Stimulated activated naive CD8-positive, alpha-beta T cell treated with anti-CD3 and anti-CD28 coated beads, Interleukin-15, amount 100 ng/mL, for 72 hours (primary cell): Measurements from ENCODE around the gene BCL2.

ENCODE experiments used
- ATAC-seq: fragments of 150-1000 bp; cut with Tn5 transposase; 2 replicates; pipeline ENCODE4 v1.10.0; 2021; ENCODE audit warnings: mild to moderate bottlenecking, moderate library complexity
- DNase-seq, 2 donors: peaks; one replicate each; pipeline ENCODE4 v3.0.0; 2021 to 2022
- H3K27ac Mint-ChIP-seq, 2 donors: one replicate each; pipeline ENCODE4 v1.8.0; 2022; ENCODE audit warnings: mild to moderate bottlenecking in 2 of 2, mixed read lengths in 2 of 2, moderate library complexity in 2 of 2
- H3K27me3 Mint-ChIP-seq: one replicate; pipeline ENCODE4 v1.8.0; 2022; ENCODE audit warnings: mixed read lengths
- H3K4me1 Mint-ChIP-seq: one replicate; pipeline ENCODE4 v1.8.0; 2022; ENCODE audit warnings: mild to moderate bottlenecking, mixed read lengths
- H3K4me3 Mint-ChIP-seq, 2 donors: one replicate each; pipeline ENCODE4 v1.8.0; 2022; ENCODE audit warnings: mild to moderate bottlenecking in 2 of 2, mixed read lengths in 2 of 2, moderate library complexity in 1 of 2
- H3K9me3 Mint-ChIP-seq, 2 donors: one replicate each; pipeline ENCODE4 v1.8.0; 2022; ENCODE audit warnings: mixed read lengths in 2 of 2

The BCL2 gene

GRCh38 chr18:63146828-63147409 lies 172.7 kb downstream of the BCL2 start:
- Mint-ChIP-seq H3K27ac (peak overlapping the region in 1 of 2 donors; percentile 28), H3K4me3 (no peak overlapping the region), H3K4me1 (peaks cover 82% of the 10 kb centered on the region), H3K27me3 (no peaks in the 10 kb centered on the region), H3K9me3 (no peaks in the 10 kb centered on the region)
- DNase-seq (no peak), ATAC-seq (no peak)

GRCh38 chr18:63145851-63146555 lies 173.6 kb downstream of the BCL2 start:
- ATAC-seq (no peak), DNase-seq (no peak)
- peak overlapping the region; percentile 46 to 74 for H3K27ac Mint-ChIP-seq
- peaks cover 82% of the 10 kb centered on the region for H3K4me1 Mint-ChIP-seq
- H3K9me3 Mint-ChIP-seq: peaks cover 3 to 7% of the 10 kb centered on the region in 2 donors
- H3K4me3 Mint-ChIP-seq: no peak overlapping the region
- H3K27me3 Mint-ChIP-seq: no peaks in the 10 kb centered on the region

DNA sequence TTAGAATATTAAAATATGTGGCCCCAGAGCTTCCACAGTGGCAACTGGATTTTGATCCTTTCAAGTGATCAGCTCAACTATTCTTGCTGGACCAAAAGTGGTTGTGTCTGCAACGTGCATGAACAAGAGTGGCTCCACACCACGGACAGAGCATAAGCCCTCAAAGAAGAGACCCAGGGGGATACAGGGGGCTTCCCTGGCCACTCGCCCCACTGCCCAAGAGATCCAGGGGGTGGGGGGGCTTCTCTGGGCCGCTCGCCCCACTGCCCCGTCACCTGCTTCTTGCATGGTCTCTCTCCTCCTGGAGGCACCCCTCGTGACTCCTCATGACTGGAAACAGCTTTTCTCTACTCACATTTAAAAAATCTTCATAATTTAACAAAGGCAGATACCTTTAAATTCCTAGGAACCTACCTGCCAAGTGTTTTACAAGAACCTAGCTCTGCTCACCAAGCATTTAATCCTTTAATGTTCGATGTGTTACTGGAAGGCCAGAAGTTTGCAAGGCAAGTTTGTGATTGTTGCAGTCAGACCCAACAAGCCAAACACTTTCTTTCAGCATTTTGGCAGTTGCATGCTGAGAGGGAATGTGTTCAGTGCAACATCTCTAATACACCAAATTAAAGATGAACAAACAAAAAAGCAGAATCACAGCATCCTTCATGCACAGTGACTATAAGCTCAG lies 174.3 kb downstream of the BCL2 start:
- H3K4me3 Mint-ChIP-seq: no peak overlapping the region
- peaks cover 82% of the 10 kb centered on the region for H3K4me1 Mint-ChIP-seq
- no peak overlapping the region for H3K27ac Mint-ChIP-seq
- no peak for DNase-seq
- H3K27me3 Mint-ChIP-seq: no peaks in the 10 kb centered on the region
- H3K9me3 Mint-ChIP-seq: peaks cover 8 to 14% of the 10 kb centered on the region in 2 donors
- no peak for ATAC-seq

- H3K27me3 Mint-ChIP-seq: no peaks in the 10 kb centered on the region
- no peak overlapping the region for H3K27ac Mint-ChIP-seq
- peaks cover 9 to 17% of the 10 kb centered on the region in 2 donors for H3K9me3 Mint-ChIP-seq
- peaks cover 82% of the 10 kb centered on the region for H3K4me1 Mint-ChIP-seq
- DNase-seq (no peak), ATAC-seq (no peak)
- H3K4me3 Mint-ChIP-seq: no peak overlapping the region
Measured at GRCh38 chr18:63144748-63145147, 174.8 kb downstream of the BCL2 start.

- H3K27me3 Mint-ChIP-seq: no peaks in the 10 kb centered on the region
- peaks cover 84% of the 10 kb centered on the region for H3K4me1 Mint-ChIP-seq
- no peak for ATAC-seq
- H3K9me3 Mint-ChIP-seq: peaks cover 9 to 17% of the 10 kb centered on the region in 2 donors
- no peak overlapping the region for H3K27ac Mint-ChIP-seq
- H3K4me3 Mint-ChIP-seq: no peak overlapping the region
- DNase-seq: no peak
Measured at GRCh38 chr18:63143330-63143771, 176.2 kb downstream of the BCL2 start.

- H3K4me1 Mint-ChIP-seq: peaks cover 86% of the 10 kb centered on the region
- no peak overlapping the region for H3K4me3 Mint-ChIP-seq
Measured at GRCh38 chr18:63142594-63143225, 176.9 kb downstream of the BCL2 start.

GRCh38 chr18:63141778-63142176 lies 177.8 kb downstream of the BCL2 start:
- peak overlapping the region in 1 of 2 donors; percentile 81 for H3K27ac Mint-ChIP-seq
- no peak for ATAC-seq

More at GRCh38 chr18:63142594-63143225, 176.9 kb downstream of the BCL2 start:
- Mint-ChIP-seq H3K27ac (peak overlapping the region; percentile 23 to 81), H3K9me3 (peaks cover 9 to 17% of the 10 kb centered on the region in 2 donors), H3K27me3 (no peaks in the 10 kb centered on the region)
- ATAC-seq: no peak
- no peak for DNase-seq

GRCh38 chr18:63140997-63141777 lies 178.4 kb downstream of the BCL2 start:
- Mint-ChIP-seq H3K27ac (peak overlapping the region in 1 of 2 donors; percentile 79), H3K27me3 (no peaks in the 10 kb centered on the region), H3K4me1 (peaks cover 96% of the 10 kb centered on the region), H3K9me3 (peaks cover 13 to 17% of the 10 kb centered on the region in 2 donors), H3K4me3 (peak overlapping the region in 1 of 2 donors; percentile 5)
- no peak for DNase-seq
- ATAC-seq: no peak

More at GRCh38 chr18:63141778-63142176, 177.8 kb downstream of the BCL2 start:
- Mint-ChIP-seq H3K9me3 (peaks cover 13 to 17% of the 10 kb centered on the region in 2 donors), H3K4me1 (peaks cover 96% of the 10 kb centered on the region), H3K27me3 (no peaks in the 10 kb centered on the region), H3K4me3 (no peak overlapping the region)
- no peak for DNase-seq

DNA sequence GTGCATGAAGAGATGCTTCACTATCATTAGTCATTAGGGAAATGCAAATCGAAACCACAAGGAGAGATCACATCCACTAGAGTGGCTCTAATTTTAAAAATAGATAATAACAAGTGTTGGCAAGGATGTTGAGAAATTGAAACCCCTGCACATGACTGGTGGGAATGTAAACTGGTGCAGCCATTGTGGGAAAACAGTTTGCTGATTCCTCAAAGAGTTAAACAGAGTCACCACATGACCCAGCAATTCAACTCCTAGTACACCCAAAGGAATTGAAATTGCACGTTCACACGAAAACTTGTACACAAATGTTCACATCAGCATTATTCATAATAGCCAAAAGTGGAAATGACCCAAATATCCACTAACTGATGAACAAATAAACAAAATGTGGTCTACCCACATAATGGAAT lies 179.5 kb downstream of the BCL2 start:
- no peak overlapping the region for H3K27ac Mint-ChIP-seq
- H3K9me3 Mint-ChIP-seq: peaks cover 13 to 17% of the 10 kb centered on the region in 2 donors
- no peaks in the 10 kb centered on the region for H3K27me3 Mint-ChIP-seq
- ATAC-seq (no peak), DNase-seq (no peak)
- peaks cover 96% of the 10 kb centered on the region for H3K4me1 Mint-ChIP-seq
- H3K4me3 Mint-ChIP-seq: peak overlapping the region in 1 of 2 donors; percentile 33

DNA sequence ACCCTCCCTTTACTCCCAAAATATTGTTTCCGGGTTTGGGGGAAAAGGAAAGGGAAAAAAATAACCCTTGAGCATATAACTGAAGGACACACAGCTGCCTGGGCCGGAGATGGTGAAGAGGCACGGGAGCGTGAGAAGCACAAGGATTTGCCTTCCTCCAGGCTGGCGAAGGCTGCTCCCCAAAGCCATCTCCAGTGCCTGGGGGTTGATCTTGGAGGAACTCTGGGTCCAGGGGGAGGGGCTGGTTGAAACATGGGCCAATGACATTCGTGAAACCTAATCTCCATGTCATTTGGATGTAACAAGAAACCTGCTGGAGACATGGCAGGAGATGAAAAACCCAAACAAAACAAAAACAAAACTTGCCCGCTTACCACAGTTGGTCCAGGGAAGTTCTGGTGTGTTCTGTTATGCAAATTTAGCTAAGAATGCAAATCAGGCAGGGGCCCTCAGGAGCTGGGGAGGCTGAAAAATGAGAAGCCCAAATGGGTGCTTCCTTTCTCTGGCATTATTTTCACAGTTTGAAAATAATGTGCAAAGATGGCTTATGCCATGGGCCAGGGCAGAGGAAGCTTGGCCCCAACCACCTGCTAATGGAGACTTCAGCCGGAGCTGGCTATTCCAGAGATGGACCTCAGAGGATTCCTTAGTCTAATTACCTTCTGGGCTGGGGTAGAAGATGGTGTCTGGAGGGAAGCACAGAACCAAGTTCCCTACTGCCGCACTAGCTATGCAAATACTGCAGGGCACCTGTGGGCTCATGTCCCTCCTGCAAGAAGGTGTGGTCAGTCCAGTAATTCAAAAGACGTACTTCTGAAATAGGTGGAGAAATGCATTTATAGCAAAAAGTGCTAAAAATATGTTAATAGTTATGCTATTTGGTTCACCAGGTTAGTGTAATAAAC lies 180.9 kb downstream of the BCL2 start:
- H3K27ac Mint-ChIP-seq: peak overlapping the region; percentile 40 to 64
- peak in 1 of 2 donors; percentile 26 for DNase-seq
- peak overlapping the region; percentile 75 to 79 for H3K4me3 Mint-ChIP-seq
- H3K4me1 Mint-ChIP-seq: peaks cover 87% of the 10 kb centered on the region
- ATAC-seq: peak; percentile 68
- H3K9me3 Mint-ChIP-seq: peaks cover 13 to 17% of the 10 kb centered on the region in 2 donors
- no peaks in the 10 kb centered on the region for H3K27me3 Mint-ChIP-seq

GRCh38 chr18:63137999-63138435 lies 181.6 kb downstream of the BCL2 start:
- no peaks in the 10 kb centered on the region for H3K27me3 Mint-ChIP-seq
- peak overlapping the region; percentile 73 to 94 for H3K27ac Mint-ChIP-seq
- peak overlapping the region; percentile 75 to 79 for H3K4me3 Mint-ChIP-seq
- DNase-seq (peak in 1 of 2 donors; percentile 44), ATAC-seq (peak; percentile 85)
- H3K9me3 Mint-ChIP-seq: peaks cover 13 to 17% of the 10 kb centered on the region in 2 donors
- H3K4me1 Mint-ChIP-seq: peaks cover 88% of the 10 kb centered on the region

DNA sequence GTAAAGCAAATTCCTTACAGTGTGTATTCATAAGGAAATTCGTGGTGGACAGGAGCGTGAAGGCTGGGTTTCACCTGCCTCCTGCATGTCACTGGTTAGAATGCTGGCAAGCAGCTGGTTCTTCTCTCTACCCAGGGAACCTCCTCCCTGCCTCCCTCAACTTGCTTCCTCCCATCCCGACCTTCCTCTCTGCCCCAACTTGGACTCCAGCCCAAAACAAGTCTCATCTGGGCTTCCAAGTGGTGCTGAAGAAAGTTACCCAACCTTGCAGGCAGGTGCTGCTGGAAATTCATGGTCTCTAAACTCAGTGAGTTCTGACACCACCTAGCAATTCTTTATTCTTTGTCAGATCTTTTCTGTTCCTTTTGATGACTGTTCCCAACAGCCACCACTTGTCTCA lies 184.5 kb downstream of the BCL2 start:
- peaks cover 79% of the 10 kb centered on the region for H3K4me1 Mint-ChIP-seq
- H3K9me3 Mint-ChIP-seq: peaks cover under 1 to 4% of the 10 kb centered on the region in 2 donors
- no peak overlapping the region for H3K4me3 Mint-ChIP-seq
- ATAC-seq: no peak
- no peaks in the 10 kb centered on the region for H3K27me3 Mint-ChIP-seq
- no peak for DNase-seq
- H3K27ac Mint-ChIP-seq: no peak overlapping the region

DNA sequence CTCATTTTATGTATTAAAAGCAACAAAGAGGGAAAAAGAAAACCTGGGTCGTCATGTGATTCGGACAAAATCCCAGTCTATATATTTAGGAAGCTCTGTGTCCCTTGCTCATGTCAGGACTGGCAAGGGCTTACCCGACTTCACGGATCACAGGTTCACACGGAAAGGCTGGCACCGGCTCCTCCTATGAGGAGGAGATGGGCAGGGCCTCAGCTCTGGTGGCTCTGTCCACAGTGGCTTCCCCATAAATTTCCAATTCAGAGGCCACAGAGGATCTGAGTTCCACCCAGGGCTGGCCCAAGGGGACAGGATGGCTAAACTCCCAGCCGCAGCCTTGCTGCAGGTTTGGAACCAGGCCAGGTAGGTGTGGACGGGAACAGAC lies 186.8 kb downstream of the BCL2 start:
- Mint-ChIP-seq H3K9me3 (peaks cover 0 to 4% of the 10 kb centered on the region in 2 donors), H3K4me1 (peaks cover 64% of the 10 kb centered on the region), H3K4me3 (no peak overlapping the region), H3K27ac (no peak overlapping the region), H3K27me3 (no peaks in the 10 kb centered on the region)
- no peak for ATAC-seq
- DNase-seq: no peak
